Fibroblast of lung (primary cell): Measurements from ENCODE around the gene WDR90.

Experiments
- CTCF ChIP-seq, 2 donors: IDR thresholded peaks in 1 of 2; conservative IDR thresholded peaks in 1 of 2; 1 replicate in 1 of 2; 2 replicates in 1 of 2; pipeline ENCODE4 v1.5.1; 2011 to 2012; ENCODE audit warnings: low read length in 2 of 2, control low read depth in 1 of 2, inconsistent platforms in 1 of 2, low read depth in 1 of 2, mild to moderate bottlenecking in 1 of 2
- EZH2 ChIP-seq: IDR thresholded peaks from 2 replicates; pipeline ENCODE4 v1.5.1; 2012; ENCODE audit warnings: low read length, control low read depth, mild to moderate bottlenecking; ENCODE audit errors: missing control alignments

DNA sequence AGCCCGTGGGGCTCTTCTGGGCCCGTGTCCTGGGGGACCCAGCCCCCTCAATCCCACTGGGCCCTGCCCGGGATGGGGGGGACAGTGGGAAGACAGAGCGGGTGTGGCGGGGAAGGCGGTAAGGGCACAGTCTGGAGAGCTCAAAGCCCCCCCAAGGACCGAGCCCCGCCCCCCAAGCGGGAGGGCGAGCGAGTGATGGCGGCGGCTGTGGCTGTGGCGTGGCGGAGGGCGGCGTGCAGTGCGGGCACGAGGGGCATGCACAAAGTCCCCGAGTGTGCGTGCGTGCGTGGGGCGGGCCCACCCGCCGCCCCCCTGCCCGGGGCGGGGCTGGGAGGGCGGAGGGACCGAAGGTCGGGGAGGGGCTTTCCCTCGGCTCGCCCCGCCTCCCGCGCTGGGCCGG, 44.6 kb downstream of the WDR90 start:
- TF ChIP-seq CTCF (conservative IDR thresholded peaks at IDR 0.05 in 1 of 2, IDR thresholded peaks at IDR 0.05 in 1 of 2; ENCODE audit: low read depth in 1 of 2, low read length in 2 of 2): no peak
- TF ChIP-seq EZH2: no peak
